CD4-positive, alpha-beta memory T cell (primary cell): Measurements from ENCODE around the gene DNAJB13. TPM values are rescaled to one million over a fixed set of nuclear protein-coding genes. Genes with fewer than 3 reads are reported as not detected.

ENCODE experiments used
- CTCF ChIA-PET: fragments of 350-600 bp; sonication (Branson Sonifier 250); formaldehyde crosslinking; loops from one replicate; lab custom pipeline; 2021; ENCODE audit warnings: inconsistent platforms; ENCODE audit not compliant: partially characterized antibody; lab: Charles Lee
- POLR2A ChIA-PET: fragments of 350-600 bp; sonication (Branson Sonifier 250); formaldehyde crosslinking; loops from one replicate; lab custom pipeline; 2021; ENCODE audit not compliant: partially characterized antibody; lab: Charles Lee
- DNase-seq, 5 donors: peaks; one replicate each; pipeline versions ENCODE4 v3.0.0 to v3.0.0-alpha.2; 2020 to 2022; ENCODE audit warnings: mixed read lengths in 1 of 5
- H3K27ac ChIP-seq: one replicate; pipeline ENCODE4 v1.7.0; 2013; ENCODE audit warnings: low read depth, low read length
- H3K27me3 ChIP-seq: 2 replicates; pipeline ENCODE4 v1.7.0; 2013; ENCODE audit warnings: mild to moderate bottlenecking, low read length, moderate library complexity; ENCODE audit not compliant: insufficient read depth
- H3K36me3 ChIP-seq: 2 replicates; pipeline ENCODE4 v1.7.0; 2013; ENCODE audit warnings: mild to moderate bottlenecking, low read length, moderate library complexity; ENCODE audit not compliant: insufficient read depth
- H3K4me1 ChIP-seq: 2 replicates; pipeline ENCODE4 v1.7.0; 2013; ENCODE audit warnings: mild to moderate bottlenecking, low read length, moderate library complexity; ENCODE audit not compliant: insufficient read depth
- H3K4me3 ChIP-seq, 2 donors: one replicate each; pipeline ENCODE4 v1.7.0; 2013; ENCODE audit warnings: low read length in 2 of 2, mild to moderate bottlenecking in 1 of 2
- H3K9me3 ChIP-seq, 2 donors: one replicate each; pipeline ENCODE4 v1.7.0; 2013; ENCODE audit warnings: low read length in 2 of 2, control low read depth in 1 of 2; ENCODE audit not compliant: control insufficient read depth in 1 of 2
- H3K27ac Mint-ChIP-seq, 7 donors: one replicate each; pipeline ENCODE4 v1.8.0; 2020 to 2021; ENCODE audit warnings: mixed read lengths in 7 of 7, mild to moderate bottlenecking in 6 of 7, inconsistent platforms in 3 of 7, moderate library complexity in 3 of 7
- H3K27me3 Mint-ChIP-seq, 2 donors: one replicate each; pipeline ENCODE4 v1.8.0; 2020 to 2021; ENCODE audit warnings: mixed read lengths in 2 of 2
- H3K36me3 Mint-ChIP-seq, 2 donors: one replicate each; pipeline ENCODE4 v1.8.0; 2020 to 2021; ENCODE audit warnings: mixed read lengths in 2 of 2, inconsistent platforms in 1 of 2, mild to moderate bottlenecking in 1 of 2
- H3K4me1 Mint-ChIP-seq, 4 donors: one replicate each; pipeline ENCODE4 v1.8.0; 2020 to 2021; ENCODE audit warnings: mixed read lengths in 4 of 4, mild to moderate bottlenecking in 1 of 4
- H3K4me3 Mint-ChIP-seq, 8 donors: one replicate each; pipeline ENCODE4 v1.8.0; 2020 to 2021; ENCODE audit warnings: mixed read lengths in 8 of 8, mild to moderate bottlenecking in 7 of 8, moderate library complexity in 6 of 8, inconsistent platforms in 3 of 8
- H3K9me3 Mint-ChIP-seq, 8 donors: one replicate each; pipeline ENCODE4 v1.8.0; 2020 to 2021; ENCODE audit warnings: mixed read lengths in 8 of 8, mild to moderate bottlenecking in 5 of 8, inconsistent platforms in 3 of 8, moderate library complexity in 1 of 8
- intact Hi-C: fragments of 100-400 bp; cut with micrococcal nuclease; formaldehyde crosslinking; loops from one replicate; pipeline ENCODE4 v1.15.1; 2023
- polyA plus RNA-seq, 2 donors: library from polyadenylated mRNA; unstranded; fragments of 300-500 nt; fragmentation: Illumina TruSeq; gene quantifications; one replicate each; pipeline ENCODE4 v1.2.3, GENCODE V29; 2021
- total RNA-seq, 2 experiments: library from RNA; stranded (reverse); gene quantifications; one replicate each; pipeline ENCODE4 v1.2.3, GENCODE V29; 2021

Gene DNAJB13
- total and polyA plus RNA-seq, 4 experiments from 2014 or later = 0.23 to 0.53 (median 0.30) TPM; not detected in 1

DNA sequence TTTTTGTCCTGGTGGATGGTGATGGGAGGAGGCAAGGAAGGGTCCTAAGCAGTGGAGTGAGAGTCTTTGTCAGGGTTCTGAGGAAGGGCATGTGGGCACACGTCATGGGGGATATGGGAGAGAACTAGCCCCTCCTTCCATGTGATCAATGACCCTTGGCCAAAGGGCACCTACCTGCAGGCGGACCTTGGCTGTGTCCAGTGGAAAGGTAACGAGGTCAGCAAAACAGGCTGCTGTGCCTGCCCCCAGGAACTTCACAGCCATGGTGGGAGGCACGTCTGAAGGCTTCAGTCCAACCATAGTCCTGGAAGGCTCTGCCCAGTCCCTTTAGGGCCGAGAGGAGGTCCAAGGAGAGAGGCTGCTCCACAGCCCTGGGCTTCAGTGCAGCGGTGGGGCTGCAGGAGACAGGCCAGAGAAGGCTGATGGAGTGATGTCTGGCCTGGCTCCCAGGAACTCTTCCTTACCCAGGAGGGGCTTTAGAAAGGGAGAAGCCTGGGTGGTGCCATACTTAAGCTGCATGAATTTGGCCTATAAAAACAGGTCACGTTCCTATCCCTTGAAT, 56.0 kb downstream of the DNAJB13 start:
- H3K27me3 Mint-ChIP-seq = no peaks in the 10 kb centered on the region
- H3K4me3 Mint-ChIP-seq = peak overlapping the region in 4 of 8 donors; percentile 26 to 80 (median 46)
- no peaks in the 10 kb centered on the region for H3K27me3 ChIP-seq
- peaks cover 0 to 2% (median 0%) of the 10 kb centered on the region in 8 donors for H3K9me3 Mint-ChIP-seq
- peaks cover 67 to 96% (median 71%) of the 10 kb centered on the region in 4 donors for H3K4me1 Mint-ChIP-seq
- POLR2A ChIA-PET = interaction anchor here (1.1 to 35.3 kb wide), 2 partner anchors 9 to 26 kb away, joined by 3 to 2221 read pairs; partner anchors contain the start of gene UCP2
- CTCF ChIA-PET = interaction anchor here (1.4 to 1.7 kb wide), 2 partner anchors 9 to 35 kb away, joined by 4 to 5 read pairs; no protein-coding TSS in a partner anchor
- H3K9me3 ChIP-seq = no peaks in the 10 kb centered on the region
- peak overlapping the region; percentile 60 for H3K27ac ChIP-seq
- intact Hi-C loops = no loop called here
- peak overlapping the region; percentile 80 to 99 (median 93) for H3K27ac Mint-ChIP-seq
- no peak overlapping the region for H3K4me3 ChIP-seq
- H3K36me3 ChIP-seq = no peaks in the 10 kb centered on the region
- peaks cover 13 to 17% of the 10 kb centered on the region in 2 donors for H3K36me3 Mint-ChIP-seq
- H3K4me1 ChIP-seq = peaks cover 89% of the 10 kb centered on the region
- DNase-seq = no peak

DNA sequence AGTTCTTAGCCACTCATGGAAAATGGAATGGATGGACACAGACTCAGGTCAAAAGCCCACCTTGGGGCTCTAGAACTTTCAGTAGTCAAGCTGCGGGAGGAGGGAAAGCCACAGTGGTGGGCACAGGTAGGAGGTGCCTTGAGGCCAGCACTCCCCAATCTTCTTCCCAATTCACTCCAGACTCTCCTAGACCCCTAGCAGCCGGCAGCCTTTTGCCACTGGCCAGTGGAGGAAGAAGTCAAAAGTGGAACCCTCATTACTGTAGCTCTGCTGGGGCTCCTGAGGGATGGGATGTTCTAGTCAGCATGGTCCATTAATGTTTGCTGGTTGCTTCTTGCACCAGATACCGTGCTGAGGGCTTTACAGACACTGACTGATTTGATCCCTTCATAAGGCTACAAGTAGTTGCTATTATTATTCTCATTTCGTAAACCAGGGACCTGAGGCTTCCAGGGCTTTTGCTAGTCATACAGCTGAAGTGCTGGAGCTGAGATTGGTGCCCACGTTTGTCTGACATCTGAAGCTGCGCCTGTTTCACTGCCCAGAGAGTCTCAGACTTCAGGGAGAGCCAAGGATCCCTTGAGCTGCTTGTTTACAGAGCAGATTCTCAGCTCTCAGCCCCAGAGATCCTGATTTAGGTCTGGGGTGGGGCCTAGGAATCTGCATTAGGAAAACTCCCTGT, 57.0 kb downstream of the DNAJB13 start:
- peak in 1 of 5 donors; percentile 23 for DNase-seq
- Mint-ChIP-seq H3K36me3 (peaks cover 6 to 18% of the 10 kb centered on the region in 2 donors), H3K4me1 (peaks cover 63 to 98% (median 72%) of the 10 kb centered on the region in 4 donors), H3K27me3 (no peaks in the 10 kb centered on the region), H3K4me3 (peak overlapping the region in 1 of 8 donors; percentile 15), H3K27ac (peak overlapping the region; percentile 35 to 96 (median 75)), H3K9me3 (peaks cover 0 to 2% (median 0%) of the 10 kb centered on the region in 8 donors)
- intact Hi-C loops = no loop called here
- ChIA-PET POLR2A (interaction anchor here (0.6 to 35.3 kb wide), 5 partner anchors 8 to 403 kb away, joined by 3 to 2221 read pairs (median 5); partner anchors contain the start of gene UCP2), CTCF (interaction anchor here (1.4 to 1.8 kb wide), 4 partner anchors 10 to 36 kb away, joined by 4 to 7 read pairs (median 5); no protein-coding TSS in a partner anchor)
- Histone ChIP-seq H3K4me1 (peaks cover 99% of the 10 kb centered on the region), H3K9me3 (no peaks in the 10 kb centered on the region), H3K36me3 (no peaks in the 10 kb centered on the region), H3K4me3 (no peak overlapping the region), H3K27ac (peak overlapping the region; percentile 30), H3K27me3 (no peaks in the 10 kb centered on the region)

DNA sequence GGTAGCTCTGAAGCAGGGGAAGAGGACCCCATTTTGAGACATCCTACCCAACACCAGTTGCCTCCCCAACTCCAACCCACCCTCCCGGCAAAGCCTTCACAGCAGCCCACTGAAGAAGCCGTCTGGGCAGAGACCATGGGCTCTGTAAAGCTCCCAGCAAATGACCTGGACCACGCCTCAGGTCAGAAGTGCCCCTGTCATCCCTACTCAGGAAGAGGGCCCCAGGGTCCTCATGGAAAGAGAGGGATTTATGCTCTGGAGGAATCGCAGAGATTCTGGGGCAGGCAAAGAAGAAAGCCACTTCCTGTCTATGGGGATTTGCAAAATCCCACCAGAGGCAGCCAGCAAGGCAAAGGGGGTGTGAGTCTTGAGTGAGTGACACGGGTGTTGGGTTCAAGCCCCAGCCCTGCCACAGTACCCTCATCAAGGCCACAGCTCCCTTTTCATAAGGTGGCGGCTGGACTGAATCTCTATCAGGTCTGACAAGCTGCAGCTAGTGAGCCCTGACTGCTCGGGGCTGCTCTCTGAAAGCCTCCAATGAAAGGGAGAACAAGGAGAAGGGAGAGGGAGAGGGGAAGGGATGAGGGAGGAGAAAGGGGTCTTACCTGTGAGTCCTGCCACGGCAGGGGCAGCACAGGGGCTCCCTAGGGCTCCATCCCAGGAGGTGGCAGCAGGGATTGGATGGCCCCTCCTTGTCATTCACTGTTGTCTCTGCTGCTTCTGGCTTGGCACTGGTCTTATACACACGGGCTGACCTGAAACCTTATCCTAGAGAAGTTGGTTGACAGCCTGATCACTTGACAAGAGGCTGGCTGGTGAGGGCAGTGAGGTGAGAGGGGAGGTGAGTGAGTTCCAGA, 57.8 kb downstream of the DNAJB13 start, which contains the start of gene UCP3:
Gene UCP3, minus strand, starts transcription at position 713 of the 857 bp plus-strand sequence. CDS start 2,043 bp downstream, outside the sequence.
- H3K36me3 ChIP-seq = no peaks in the 10 kb centered on the region
- no peaks in the 10 kb centered on the region for H3K9me3 ChIP-seq
- H3K4me3 ChIP-seq = no peak within 1 kb of the TSS
- ChIA-PET POLR2A (interaction anchor here (0.6 to 35.3 kb wide), 4 partner anchors 10 to 403 kb away, joined by 3 to 2221 read pairs (median 6); partner anchors contain the start of gene UCP2), CTCF (interaction anchor here (1.4 to 1.8 kb wide), 4 partner anchors 11 to 36 kb away, joined by 4 to 7 read pairs (median 5); no protein-coding TSS in a partner anchor)
- Mint-ChIP-seq H3K27me3 (no peaks in the 10 kb centered on the region), H3K9me3 (peaks cover 0 to 2% (median 0%) of the 10 kb centered on the region in 8 donors), H3K36me3 (peaks cover 0 to 12% of the 10 kb centered on the region in 2 donors), H3K4me3 (peak within 1 kb of the TSS in 7 of 8 donors; percentile 39 to 87 (median 51)), H3K27ac (peak within 1 kb of the TSS; percentile 88 to 99 (median 95)), H3K4me1 (peaks cover 56 to 95% (median 72%) of the 10 kb centered on the region in 4 donors)
- no peak for DNase-seq
- intact Hi-C loops = no loop called here
- H3K27ac ChIP-seq = peak within 1 kb of the TSS; percentile 73
- H3K4me1 ChIP-seq = peaks cover 100% of the 10 kb centered on the region
- no peaks in the 10 kb centered on the region for H3K27me3 ChIP-seq

DNA sequence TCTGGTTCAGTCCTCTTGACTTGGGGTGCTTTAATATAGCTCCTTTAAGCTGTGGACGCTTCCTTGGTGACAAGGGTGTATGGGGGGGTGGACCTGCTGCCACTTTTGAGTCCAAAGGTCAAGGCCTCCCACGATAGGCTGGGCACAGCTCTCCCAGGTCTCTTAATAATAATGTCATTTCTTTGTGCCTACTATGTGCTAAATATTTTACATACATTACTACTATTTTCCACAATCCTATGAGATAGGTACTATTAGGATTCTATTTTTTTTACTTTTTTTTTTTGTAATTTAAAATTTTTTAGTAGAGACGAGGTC, 58.4 kb downstream of the DNAJB13 start:
- Histone ChIP-seq H3K27me3 (no peaks in the 10 kb centered on the region), H3K9me3 (no peaks in the 10 kb centered on the region), H3K4me1 (peaks cover 100% of the 10 kb centered on the region), H3K36me3 (no peaks in the 10 kb centered on the region), H3K4me3 (no peak overlapping the region), H3K27ac (peak overlapping the region; percentile 22)
- CTCF ChIA-PET = interaction anchor here (1.8 kb wide), 1 partner anchor 29 kb away, joined by 7 read pairs; no protein-coding TSS in a partner anchor
- peak in 1 of 5 donors; percentile 29 for DNase-seq
- Mint-ChIP-seq H3K9me3 (peaks cover 0 to 2% (median 0%) of the 10 kb centered on the region in 8 donors), H3K4me3 (peak overlapping the region in 3 of 8 donors; percentile 39 to 67 (median 52)), H3K36me3 (peaks cover 0 to 11% of the 10 kb centered on the region in 2 donors), H3K4me1 (peaks cover 50 to 95% (median 72%) of the 10 kb centered on the region in 4 donors), H3K27ac (peak overlapping the region; percentile 75 to 96 (median 88)), H3K27me3 (no peaks in the 10 kb centered on the region)
- POLR2A ChIA-PET = interaction anchor here (1.7 to 35.3 kb wide), 3 partner anchors 10 to 28 kb away, joined by 5 to 2221 read pairs (median 6); partner anchors contain the start of gene UCP2
- intact Hi-C loops = no loop called here

DNA sequence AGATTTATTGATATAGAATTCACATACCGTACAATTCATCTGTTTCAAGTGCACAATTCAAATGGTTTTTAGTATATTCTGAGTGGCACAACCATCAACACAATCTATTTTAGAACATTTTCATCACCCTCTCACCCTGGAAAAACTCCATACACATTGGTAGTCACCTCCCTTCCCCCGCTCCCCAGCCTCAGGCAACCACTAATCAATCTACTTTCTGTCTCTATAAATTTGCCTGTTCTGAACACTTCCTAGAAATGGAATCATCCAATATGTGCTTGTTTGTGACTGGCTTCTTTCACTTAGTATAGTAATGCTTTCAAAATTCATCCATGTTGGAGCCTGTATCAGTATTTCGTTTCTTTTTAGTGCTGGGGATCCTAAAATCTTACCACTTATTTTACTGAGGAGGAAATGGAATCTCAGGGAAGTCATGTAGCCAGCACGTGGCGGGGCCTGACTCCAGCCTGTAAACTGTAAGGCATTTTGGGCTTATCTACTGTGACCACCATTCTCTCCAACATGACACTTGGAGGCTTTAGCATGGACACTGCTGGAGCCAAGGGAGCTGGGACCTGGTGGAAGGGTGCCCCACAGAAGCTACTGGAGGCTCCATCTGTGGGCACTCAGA, 59.0 kb downstream of the DNAJB13 start:
- Mint-ChIP-seq H3K4me1 (peaks cover 44 to 95% (median 75%) of the 10 kb centered on the region in 4 donors), H3K9me3 (peaks cover 0 to 2% (median 0%) of the 10 kb centered on the region in 8 donors), H3K4me3 (peak overlapping the region in 7 of 8 donors; percentile 51 to 87 (median 67)), H3K36me3 (peaks cover 0 to 10% of the 10 kb centered on the region in 2 donors), H3K27ac (peak overlapping the region; percentile 94 to 99 (median 96)), H3K27me3 (no peaks in the 10 kb centered on the region)
- Histone ChIP-seq H3K36me3 (no peaks in the 10 kb centered on the region), H3K4me1 (peaks cover 100% of the 10 kb centered on the region), H3K27ac (peak overlapping the region; percentile 73), H3K4me3 (no peak overlapping the region), H3K9me3 (no peaks in the 10 kb centered on the region), H3K27me3 (no peaks in the 10 kb centered on the region)
- intact Hi-C loops = loop anchor here (2.0 kb wide), 1 partner anchor 13 kb away; no protein-coding TSS in a partner anchor
- ChIA-PET POLR2A (interaction anchor here (0.5 to 35.3 kb wide), 3 partner anchors 9 to 166 kb away, joined by 3 to 2221 read pairs (median 6); partner anchors contain the start of gene UCP2), CTCF (interaction anchor here (0.6 to 2.3 kb wide), 6 partner anchors 15 to 51 kb away, joined by 3 to 7 read pairs (median 3); no protein-coding TSS in a partner anchor)
- no peak for DNase-seq
